Activated T-helper 1 cell treated with anti-CD3 and anti-CD28 coated beads, Interleukin-12 subunit alpha, Interleukin-12 subunit beta, Interleukin-2, Interleukin-4 antibody, amounts not matched to agents 30 ng/mL and 10 ng/mL and 1 ng/mL, durations not matched to agents 14 hours and 24 hours and 36 hours (primary cell): Measurements from ENCODE around the gene PLA2G2E. TPM values are rescaled to one million over a fixed set of nuclear protein-coding genes. Genes with fewer than 3 reads are reported as not detected.

Experiments
- DNase-seq: peaks from one replicate; pipeline ENCODE4 v3.0.0; 2021; ENCODE audit warnings: low spot score
- H3K27ac Mint-ChIP-seq: one replicate; pipeline ENCODE4 v1.8.0; 2021; ENCODE audit warnings: mild to moderate bottlenecking, mixed read lengths
- H3K27me3 Mint-ChIP-seq: one replicate; pipeline ENCODE4 v1.8.0; 2022; ENCODE audit warnings: mild to moderate bottlenecking, moderate library complexity, mixed read lengths; ENCODE audit not compliant: insufficient read depth
- H3K36me3 Mint-ChIP-seq: one replicate; pipeline ENCODE4 v1.8.0; 2021; ENCODE audit warnings: low read depth, mixed read lengths
- H3K4me1 Mint-ChIP-seq: one replicate; pipeline ENCODE4 v1.8.0; 2021; ENCODE audit warnings: low read depth, mixed read lengths
- H3K4me3 Mint-ChIP-seq: one replicate; pipeline ENCODE4 v1.8.0; 2021; ENCODE audit warnings: mild to moderate bottlenecking, moderate library complexity, mixed read lengths
- H3K9me3 Mint-ChIP-seq: one replicate; pipeline ENCODE4 v1.8.0; 2021; ENCODE audit warnings: mixed read lengths
- intact Hi-C: fragments of 100-400 bp; cut with micrococcal nuclease; formaldehyde crosslinking; loops from one replicate; pipeline ENCODE4 v1.15.1; 2024
- total RNA-seq: library from RNA; stranded (reverse); gene quantifications from 2 replicates; pipeline ENCODE4 v1.2.3, GENCODE V29; 2022

The PLA2G2E gene
- total RNA-seq, 1 donor from 2014 or later, result not detected

DNA sequence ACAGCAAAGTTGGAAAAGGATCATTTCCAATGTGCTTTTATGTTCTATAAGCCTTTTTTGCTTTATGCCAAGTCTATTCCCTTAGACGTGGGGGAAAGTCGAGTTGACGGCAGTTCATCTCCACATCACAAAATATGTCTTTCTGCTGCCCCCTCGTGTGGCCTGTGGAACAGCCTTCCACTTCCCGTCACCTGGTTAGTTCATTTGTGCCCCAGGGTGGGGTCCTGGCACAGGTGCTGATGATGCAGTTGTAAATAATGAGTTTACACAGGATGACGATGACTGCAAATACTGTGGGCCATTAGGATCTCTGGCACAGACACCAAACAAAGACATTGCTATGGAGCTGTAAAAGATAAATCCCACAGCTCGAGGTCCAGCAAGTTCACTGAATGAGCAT, 51.2 kb downstream of the PLA2G2E start:
- Mint-ChIP-seq H3K9me3 (no peaks in the 10 kb centered on the region), H3K4me3 (no peak overlapping the region), H3K27ac (no peak overlapping the region), H3K27me3 (peaks cover 25% of the 10 kb centered on the region), H3K36me3 (no peaks in the 10 kb centered on the region), H3K4me1 (no peaks in the 10 kb centered on the region)
- intact Hi-C loops, result no loop called here
- DNase-seq, result no peak

Other genes with a start within 250 kb of the PLA2G2E start
- gene TMCO4, start 123.7 kb downstream of the PLA2G2E start, total RNA-seq, result 14.0 and 15.1 TPM in 2 replicates
- not detected in 2 replicates for gene RNF186, start 108.3 kb downstream of the PLA2G2E start, total RNA-seq
- gene OTUD3, start 41.2 kb downstream of the PLA2G2E start, total RNA-seq, result 10.2 and 16.1 TPM in 2 replicates
- not detected in 2 replicates for gene PLA2G2A, start 56.0 kb upstream of the PLA2G2E start, total RNA-seq
- not detected in 2 replicates for gene PLA2G5, start 146.6 kb upstream of the PLA2G2E start, total RNA-seq
- not detected in 2 replicates for gene PLA2G2D, start 195.9 kb upstream of the PLA2G2E start, total RNA-seq
- gene PLA2G2F, start 215.7 kb upstream of the PLA2G2E start, total RNA-seq, result not detected in 2 replicates